Psoas muscle (tissue), 8 donors: ENCODE measurements around the gene PODN. TPM values are rescaled to one million over a fixed set of nuclear protein-coding genes. Genes with fewer than 3 reads are reported as not detected.

Experiments used
- ATAC-seq, 4 donors: fragments of 200-7000 bp; cut with Tn5 transposase; one replicate each; pipeline ENCODE4 v1.9.1; 2020; ENCODE audit warnings: moderate library complexity in 3 of 4, mild to moderate bottlenecking in 2 of 4
- DNase-seq, 2 donors: peaks; one replicate each; pipeline ENCODE4 v3.0.0-alpha.2; 2020
- H3K27ac ChIP-seq: fragments of 200-600 bp; one replicate; pipeline ENCODE4 v1.8.0; 2022
- H3K27me3 ChIP-seq, 3 donors: fragments of 200-600 bp in 1 of 3; one replicate each; pipeline versions ENCODE4 v1.6.1 to v1.8.0; 2013 to 2022; ENCODE audit warnings: low read length in 2 of 3, mild to moderate bottlenecking in 2 of 3, moderate library complexity in 1 of 3; ENCODE audit not compliant: insufficient read depth in 3 of 3
- H3K36me3 ChIP-seq, 2 donors: fragments of 200-600 bp in 1 of 2; one replicate each; pipeline versions ENCODE4 v1.6.1 to v1.8.0; 2013 to 2022; ENCODE audit warnings: low read depth in 1 of 2, mild to moderate bottlenecking in 1 of 2, moderate library complexity in 1 of 2; ENCODE audit not compliant: insufficient read depth in 1 of 2
- H3K4me1 ChIP-seq: fragments of 200-600 bp; one replicate; pipeline ENCODE4 v1.8.0; 2022
- H3K4me3 ChIP-seq: fragments of 200-600 bp; one replicate; pipeline ENCODE4 v1.8.0; 2022; ENCODE audit warnings: mild to moderate bottlenecking
- H3K9me3 ChIP-seq: fragments of 200-600 bp; one replicate; pipeline ENCODE4 v1.8.0; 2022
- CTCF ChIP-seq: fragments of 200-600 bp; IDR thresholded peaks from one replicate; pipeline ENCODE4 v1.8.0; 2022; ENCODE audit warnings: antibody characterized with exemption
- WGBS, 3 donors: extraction: QIAGEN DNeasy Blood & Tissue Kit; methylation state at CpG; one replicate each; pipeline versions ENCODE4 v1.1.6 to v1.1.7; 2013; 5-methylcytosine and 5-hydroxymethylcytosine counted together
- intact Hi-C, 2 donors: fragments of 100-400 bp; cut with DNase I; formaldehyde crosslinking; loops; one replicate each; pipeline versions ENCODE4 v1.11.0 to v1.14.2; 2022
- polyA plus RNA-seq, 3 donors: library from polyadenylated mRNA; stranded (reverse); fragments of 200-250 nt; gene quantifications; one replicate each; pipeline ENCODE4 v1.2.3, GENCODE V29; 2013
- total RNA-seq, 4 donors: library from RNA; stranded (reverse); fragmentation: NEBNext Ultra II Directional in 2 of 4; extraction: Animal tissue kit (Norgen Biotek cat#: 25700) in 2 of 4; gene quantifications; one replicate each; pipeline versions ENCODE4 v1.2.1 to v1.2.4, GENCODE V29; 2021 to 2023
- donor health status: healthy with polysubstance abuse.
- donor health status: DM: no; HTN: no; CAD: no; lungs with moderate emphysema.
- donor health status: Bipolar disorder and iron deficiency.
- donor health status: healthy.
- donor health status: DM: yes; HTN: yes; CAD: no.
- donor health status: DM: no; HTN: no; CAD: no.
- donor health status: DM: no; HTN: no; CAD: no.
- donor health status: DM: yes; HTN: yes; CAD: no.

Gene PODN
- total and polyA plus RNA-seq, 7 donors: 3.0 to 27.1 (median 7.2) TPM

GRCh38 chr1:53094533-53094919 is 32.5 kb downstream of the PODN start:
- Histone ChIP-seq H3K4me1 (no peaks in the 10 kb centered on the region), H3K27me3 (no peaks in the 10 kb centered on the region), H3K9me3 (no peaks in the 10 kb centered on the region), H3K36me3 (no peaks in the 10 kb centered on the region), H3K4me3 (no peak overlapping the region), H3K27ac (no peak overlapping the region)
- intact Hi-C loops: no loop called here
- ATAC-seq: no peak
- TF ChIP-seq CTCF: no peak
- no peak for DNase-seq
- WGBS, 3 donors: 44 to 58% (median 56%) methylated on average over 9 to 13 of the region's 13 CpGs

- no peak for TF ChIP-seq CTCF
- Histone ChIP-seq H3K9me3 (no peaks in the 10 kb centered on the region), H3K36me3 (no peaks in the 10 kb centered on the region), H3K27me3 (peaks cover 0 to 4% (median 0%) of the 10 kb centered on the region in 3 donors), H3K27ac (no peak overlapping the region), H3K4me3 (no peak overlapping the region), H3K4me1 (peaks cover 4% of the 10 kb centered on the region)
- ATAC-seq (no peak), DNase-seq (no peak)
- 64 to 69% (median 68%) methylated on average over 8 of the region's 8 CpGs for WGBS, 3 donors
- intact Hi-C loops: no loop called here
Observed at GRCh38 chr1:53104289-53104913, 42.4 kb downstream of the PODN start.

- intact Hi-C loops: no loop called here
- ATAC-seq: no peak
- DNase-seq: no peak
- Histone ChIP-seq H3K4me1 (peaks cover 8% of the 10 kb centered on the region), H3K27me3 (peaks cover 0 to 4% (median 0%) of the 10 kb centered on the region in 3 donors), H3K36me3 (no peaks in the 10 kb centered on the region), H3K27ac (no peak overlapping the region), H3K9me3 (no peaks in the 10 kb centered on the region), H3K4me3 (no peak overlapping the region)
- WGBS, 3 donors: 91 to 94% (median 93%) methylated on average over 7 of the region's 7 CpGs
- TF ChIP-seq CTCF: no peak
Observed at GRCh38 chr1:53107090-53107489, 45.1 kb downstream of the PODN start.

DNA sequence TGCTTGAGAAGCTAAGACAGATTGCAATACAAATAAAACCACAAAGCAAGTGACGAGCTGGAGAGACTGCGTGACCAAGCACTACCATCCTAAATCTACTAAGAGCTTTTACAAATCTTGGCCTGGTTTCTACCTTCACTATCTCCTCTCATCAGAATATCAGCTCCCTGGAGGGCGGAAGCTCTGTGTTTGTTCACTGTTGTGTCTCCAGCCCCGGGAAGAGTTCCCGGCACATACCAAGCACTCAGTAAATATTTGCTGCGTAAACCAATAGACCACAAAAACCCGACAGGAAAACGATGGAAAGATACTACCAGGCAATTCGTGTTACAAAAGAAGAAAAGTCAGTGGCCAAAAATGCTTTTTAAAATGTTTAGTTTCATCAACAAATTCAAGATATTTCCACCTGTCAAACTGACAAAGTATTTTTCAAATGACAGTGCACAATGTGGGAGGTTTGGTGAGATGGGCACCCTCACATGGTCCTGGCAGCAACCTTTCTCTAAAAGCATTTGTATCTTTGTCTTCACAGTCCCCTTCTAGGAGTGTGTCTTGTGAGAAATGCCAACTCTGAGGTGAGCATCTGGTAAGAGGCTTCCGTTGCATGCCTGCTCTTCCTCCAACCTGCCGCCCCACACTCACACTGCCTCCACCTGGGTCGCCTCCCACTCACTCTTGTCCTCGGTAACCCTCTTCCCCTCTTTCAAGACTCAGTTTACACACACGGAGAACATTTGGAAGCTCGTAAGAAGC is 45.7 kb downstream of the PODN start:
- no peaks in the 10 kb centered on the region for H3K36me3 ChIP-seq
- peaks cover 0 to 4% (median 0%) of the 10 kb centered on the region in 3 donors for H3K27me3 ChIP-seq
- no peak overlapping the region for H3K4me3 ChIP-seq
- TF ChIP-seq CTCF: no peak
- DNase-seq (no peak), ATAC-seq (no peak)
- 83 to 86% (median 85%) methylated on average over 15 of the region's 15 CpGs for WGBS, 3 donors
- no peaks in the 10 kb centered on the region for H3K9me3 ChIP-seq
- H3K4me1 ChIP-seq: peaks cover 8% of the 10 kb centered on the region
- intact Hi-C loops: no loop called here
- no peak overlapping the region for H3K27ac ChIP-seq
